Measurements from ENCODE around the gene COG5.
"Not testable (repeated sequence)": the region's sequence is repeated elsewhere in the genome, so short reads cannot be mapped to it uniquely, and the experiment has no call there.

Gene COG5

GRCh38 chr7:107286751-107287621 is 276.7 kb downstream of the COG5 start:
- in situ Hi-C loops (cut with MboI; ENCODE audit: low sequenced_read_pairs) = no loop called here

DNA sequence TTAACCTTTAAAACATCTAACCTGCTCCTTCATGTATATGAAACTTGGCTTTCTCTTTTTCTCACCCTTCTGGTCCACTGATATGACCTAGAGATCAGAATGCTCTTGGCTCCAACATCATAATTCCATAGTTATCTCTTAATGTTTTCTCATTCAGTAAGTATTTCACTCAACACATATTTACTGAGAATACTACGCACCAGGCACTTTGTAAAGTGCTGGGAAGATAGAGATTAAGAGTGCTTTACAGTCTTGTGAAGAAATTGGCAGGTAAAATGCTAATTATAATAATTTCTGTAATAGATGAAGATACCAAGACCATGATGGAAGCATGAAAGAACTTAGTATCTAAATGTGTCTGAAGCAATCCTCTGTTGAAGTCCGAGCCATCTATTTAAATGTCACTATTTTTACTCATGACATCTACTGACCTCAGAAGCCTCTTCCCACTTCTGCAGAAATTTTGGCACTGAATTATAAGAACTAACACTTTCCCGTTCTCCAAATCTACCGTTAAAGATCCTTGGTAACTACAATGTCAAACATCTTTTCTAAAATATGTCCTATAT is 278.7 kb downstream of the COG5 start:
- in situ Hi-C loops (cut with MboI; ENCODE audit: low sequenced_read_pairs) = no loop called here

DNA sequence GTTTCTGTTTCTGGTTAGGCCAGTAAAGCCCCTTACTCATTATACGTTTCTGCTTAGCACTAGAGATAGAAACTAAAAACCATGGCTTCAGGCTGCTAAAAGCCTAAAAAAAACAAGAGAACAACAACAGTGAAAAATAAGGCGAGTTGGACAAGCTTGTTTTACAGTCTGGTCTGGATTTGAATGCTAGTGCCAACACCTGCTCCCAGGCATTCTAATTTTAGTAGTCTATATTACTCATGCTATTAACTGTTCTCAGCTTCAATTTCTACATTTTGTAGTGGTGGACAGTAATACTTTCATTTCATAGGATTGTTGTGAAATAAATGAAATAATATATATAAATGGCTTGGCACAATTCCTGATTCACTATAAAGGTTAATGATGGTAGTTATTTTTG is 286.4 kb downstream of the COG5 start:
- in situ Hi-C loops (cut with MboI; ENCODE audit: low sequenced_read_pairs) = no loop called here

DNA sequence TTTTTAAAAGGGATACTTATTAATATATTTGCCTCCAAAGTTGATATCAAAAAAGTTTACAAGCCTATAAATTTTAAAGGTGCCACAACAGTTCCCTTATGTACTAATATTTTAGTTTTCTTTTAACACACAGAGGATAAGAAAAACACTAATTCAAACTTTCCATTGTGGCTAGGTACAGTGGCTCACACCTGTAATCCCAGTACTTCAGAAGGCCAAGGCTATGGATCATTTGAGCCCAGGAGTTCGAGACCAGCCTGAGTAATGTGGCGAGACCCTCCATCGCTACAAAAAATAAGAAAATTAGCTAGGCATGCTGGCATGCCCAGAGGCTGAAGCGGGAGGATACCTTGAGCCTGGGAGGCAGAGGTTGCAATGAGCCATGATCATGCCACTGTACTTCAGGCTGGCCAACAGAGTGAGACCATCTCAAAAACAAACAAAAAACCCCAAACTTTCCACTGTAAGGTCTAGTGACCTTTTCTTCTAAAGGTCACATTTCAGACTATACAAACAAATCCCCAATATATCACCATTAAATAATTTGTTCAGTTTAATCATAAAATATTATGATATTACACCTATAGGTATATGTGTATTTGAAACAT is 287.4 kb downstream of the COG5 start:
- in situ Hi-C loops (cut with MboI; ENCODE audit: low sequenced_read_pairs) = no loop called here

DNA sequence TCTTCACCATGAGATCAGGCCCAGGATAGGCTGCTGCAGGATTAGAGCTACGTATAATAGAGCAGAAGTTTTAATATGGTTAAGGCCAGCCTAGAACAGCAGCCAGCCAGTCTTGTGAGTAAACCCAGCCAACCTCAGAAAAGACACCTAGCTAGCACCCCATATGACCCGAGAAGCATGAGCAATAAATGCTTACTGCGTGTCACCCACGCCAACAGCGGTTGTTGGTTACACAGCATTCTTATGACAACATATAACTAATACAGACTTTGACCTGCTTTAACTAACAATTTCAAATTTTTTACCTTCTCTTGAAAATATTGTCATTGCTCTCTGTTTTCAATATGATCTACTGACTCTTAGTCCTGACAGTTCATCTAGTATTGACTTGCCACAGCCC is 289.2 kb downstream of the COG5 start:
- in situ Hi-C loops (cut with MboI; ENCODE audit: low sequenced_read_pairs) = no loop called here

GRCh38 chr7:107269790-107270189 is 293.9 kb downstream of the COG5 start:
- in situ Hi-C loops (cut with MboI; ENCODE audit: low sequenced_read_pairs) = no loop called here

GRCh38 chr7:107268594-107268993 is 295.1 kb downstream of the COG5 start:
- in situ Hi-C loops (cut with MboI; ENCODE audit: low sequenced_read_pairs) = no loop called here

GRCh38 chr7:107267138-107267537 is 296.6 kb downstream of the COG5 start:
- in situ Hi-C loops (cut with MboI; ENCODE audit: low sequenced_read_pairs) = no loop called here

GRCh38 chr7:107264723-107265122 is 299.0 kb downstream of the COG5 start:
- in situ Hi-C loops (cut with MboI; ENCODE audit: low sequenced_read_pairs) = no loop called here

GRCh38 chr7:107262857-107263256 is 300.9 kb downstream of the COG5 start:
- in situ Hi-C loops (cut with MboI; ENCODE audit: low sequenced_read_pairs) = no loop called here

- in situ Hi-C loops (cut with MboI; ENCODE audit: low sequenced_read_pairs) = no loop called here
Measured at GRCh38 chr7:107258737-107259136, 305.0 kb downstream of the COG5 start.

DNA sequence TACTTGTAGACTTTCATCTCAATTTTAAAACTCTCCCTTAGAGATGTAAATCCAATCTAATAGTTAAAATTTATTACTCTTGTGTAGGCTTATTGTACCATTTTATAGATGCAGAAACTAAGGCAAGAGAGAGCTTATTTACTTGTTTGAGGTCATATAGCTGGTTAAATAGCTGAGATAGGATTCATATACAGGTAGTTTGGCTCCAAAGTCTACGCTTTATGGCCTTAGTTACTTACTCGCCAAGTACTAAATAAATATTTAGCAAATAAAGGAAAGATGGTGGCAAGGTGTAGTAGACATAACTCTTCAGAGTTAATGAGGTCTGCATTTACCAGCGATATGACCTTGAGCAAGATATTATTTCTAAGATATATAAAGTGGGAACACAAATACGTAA is 308.1 kb downstream of the COG5 start:
- in situ Hi-C loops (cut with MboI; ENCODE audit: low sequenced_read_pairs) = no loop called here

DNA sequence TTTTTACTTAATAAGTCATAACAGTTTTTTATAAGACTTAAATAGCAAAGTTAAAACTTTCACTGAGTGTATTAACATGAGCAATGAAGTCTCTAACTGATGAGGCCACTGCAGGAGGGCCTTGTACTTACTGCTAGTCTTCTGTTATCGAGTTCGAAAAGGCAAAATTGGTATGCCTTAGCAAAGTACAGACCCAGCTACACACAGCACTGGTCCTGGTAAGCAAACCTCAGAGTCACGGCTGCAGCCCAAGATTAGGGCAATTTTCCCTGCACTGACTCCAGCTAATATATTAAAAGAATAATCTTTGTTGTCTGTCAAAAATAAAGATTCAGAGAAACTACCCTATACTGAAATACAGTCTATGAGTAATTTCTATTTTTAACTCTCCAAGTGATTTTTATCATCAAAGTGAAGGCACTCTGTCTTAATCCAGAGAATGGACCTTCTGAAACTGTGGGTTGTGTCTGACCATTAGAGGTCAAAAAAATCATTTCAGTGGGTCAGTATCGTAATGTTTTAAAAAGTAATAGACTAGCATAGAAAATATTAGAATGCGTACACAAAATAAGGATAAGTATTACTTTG is 309.2 kb downstream of the COG5 start:
- in situ Hi-C loops (cut with MboI; ENCODE audit: low sequenced_read_pairs) = no loop called here

DNA sequence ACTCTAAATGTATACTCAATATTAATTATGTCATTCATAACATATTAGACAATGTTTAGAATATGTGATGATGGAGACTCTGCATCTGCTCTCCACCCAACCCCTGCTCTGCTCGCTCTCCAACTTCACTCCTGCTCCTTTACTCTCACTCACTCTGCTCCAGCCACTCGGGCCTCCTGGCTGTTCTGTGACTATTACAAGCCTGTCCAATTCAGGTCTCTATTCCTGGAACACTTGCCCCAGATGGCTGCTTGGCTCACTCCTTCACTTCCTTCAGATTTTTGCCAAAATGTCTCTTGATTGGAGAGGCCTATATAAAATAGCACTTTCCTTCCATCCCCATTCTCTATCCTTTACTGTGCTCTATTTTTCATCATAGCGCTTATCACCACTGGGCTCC is 310.1 kb downstream of the COG5 start:
- in situ Hi-C loops (cut with MboI; ENCODE audit: low sequenced_read_pairs) = no loop called here

GRCh38 chr7:107251963-107252362 is 311.8 kb downstream of the COG5 start:
- in situ Hi-C loops (cut with MboI; ENCODE audit: low sequenced_read_pairs) = no loop called here

DNA sequence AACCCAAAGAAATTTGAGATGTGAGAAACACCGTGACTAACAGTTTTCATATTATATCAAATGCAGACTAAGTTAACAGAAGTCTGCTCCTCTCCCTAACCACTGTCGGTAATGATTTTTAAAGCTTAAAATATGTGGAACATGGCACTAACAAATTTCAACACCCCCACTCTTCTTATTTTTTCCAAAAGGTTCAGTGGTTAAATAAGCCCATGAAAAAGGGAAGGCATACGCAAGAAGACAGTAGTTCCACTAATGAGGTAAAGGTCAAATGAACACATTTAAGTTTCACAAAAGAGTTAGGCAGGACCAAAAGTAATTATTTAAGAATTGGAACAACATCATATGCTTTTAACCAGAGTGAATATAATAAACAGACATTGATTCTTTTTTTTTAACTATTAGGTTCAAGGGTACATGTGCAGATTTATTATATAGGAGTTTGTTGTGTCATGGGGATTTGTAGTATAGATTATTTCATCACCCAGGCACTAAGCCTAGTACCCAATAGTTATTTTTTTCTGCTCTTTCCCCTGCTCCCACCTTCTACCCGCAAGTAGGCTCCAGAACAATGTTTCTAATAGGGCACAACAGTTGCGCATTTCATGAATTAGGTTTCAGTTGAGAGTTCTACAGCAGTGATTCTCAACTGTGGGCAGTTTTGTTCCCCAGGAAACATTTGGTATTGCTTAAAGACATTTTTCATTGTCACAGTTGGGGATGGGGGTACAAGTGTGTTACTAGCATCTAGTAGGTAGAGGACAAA is 315.0 kb downstream of the COG5 start:
- in situ Hi-C loops (cut with MboI; ENCODE audit: low sequenced_read_pairs) = no loop called here

- in situ Hi-C loops (cut with MboI; ENCODE audit: low sequenced_read_pairs) = not testable (repeated sequence)
Measured at GRCh38 chr7:107246836-107247235, 316.9 kb downstream of the COG5 start.

DNA sequence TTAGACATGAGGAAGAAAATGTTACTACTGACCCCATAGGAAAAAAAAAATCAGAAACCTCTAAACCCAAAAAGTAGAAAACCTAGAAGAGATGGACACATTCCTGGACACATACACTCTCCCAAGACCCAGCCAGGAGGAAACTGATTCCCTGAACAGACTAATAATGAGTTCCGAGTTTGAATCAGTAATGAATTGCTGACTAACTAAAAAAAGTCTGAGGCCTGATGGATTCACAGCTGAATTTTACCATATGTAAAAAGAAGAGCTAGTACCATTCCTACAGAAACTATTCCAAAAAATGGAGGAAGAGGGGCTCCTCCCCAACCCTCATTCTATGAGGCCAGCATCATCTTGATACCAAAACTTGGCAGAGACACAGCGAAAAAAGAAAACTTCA is 319.1 kb downstream of the COG5 start:
- in situ Hi-C loops (cut with MboI; ENCODE audit: low sequenced_read_pairs) = no loop called here

DNA sequence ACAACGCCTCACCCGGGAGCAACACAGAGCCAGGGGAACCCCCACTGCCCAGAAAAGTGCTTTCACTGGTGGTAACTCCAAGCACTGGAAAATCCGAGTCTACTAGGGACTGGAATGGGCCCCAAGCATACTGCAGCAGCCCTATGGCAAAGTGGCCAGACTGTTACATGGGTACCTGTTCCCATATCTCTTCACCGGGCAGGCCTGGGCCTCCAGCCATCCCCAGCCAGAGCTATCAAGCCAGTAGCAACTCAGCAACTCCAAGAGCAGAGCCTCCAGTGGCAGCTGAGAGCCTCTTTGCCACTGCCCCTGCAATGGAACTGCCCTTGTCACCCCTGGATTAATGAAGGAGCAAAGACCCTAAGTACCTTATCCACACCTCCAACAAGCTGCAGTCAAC is 321.5 kb downstream of the COG5 start:
- in situ Hi-C loops (cut with MboI; ENCODE audit: low sequenced_read_pairs) = no loop called here

- in situ Hi-C loops (cut with MboI; ENCODE audit: low sequenced_read_pairs) = no loop called here
Measured at GRCh38 chr7:107237451-107237850, 326.3 kb downstream of the COG5 start.

DNA sequence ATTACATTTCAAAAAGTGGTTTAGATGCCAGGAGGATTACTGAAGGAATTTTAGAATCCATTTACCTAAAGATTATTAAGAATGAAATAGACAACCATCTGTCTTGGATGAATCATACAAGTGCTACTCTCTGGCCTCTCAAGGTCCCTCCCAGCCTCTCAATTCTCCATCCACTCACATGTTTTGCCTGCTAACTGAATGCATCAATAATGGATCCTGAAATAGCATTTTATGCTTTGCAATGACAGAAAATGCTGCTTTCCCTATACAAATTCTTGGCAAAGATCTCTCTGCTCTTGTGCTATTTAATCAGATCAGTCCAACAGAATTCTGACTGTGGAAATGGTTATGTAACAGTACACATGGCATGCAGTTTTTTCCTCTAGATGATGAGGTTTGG is 326.9 kb downstream of the COG5 start:
- in situ Hi-C loops (cut with MboI; ENCODE audit: low sequenced_read_pairs) = no loop called here

Data from HL-60/S4 treated with retinoic acid at 250 ng/mL for 4 days and 3 days (cell line).